ENCODE data around the gene ATP6V0A1.
"Not testable (repeated sequence)": the region's sequence is repeated elsewhere in the genome, so short reads cannot be mapped to it uniquely, and the experiment has no call there.

The ATP6V0A1 gene

GRCh38 chr17:42477824-42478223 lies 19.1 kb downstream of the ATP6V0A1 start:
- not testable (repeated sequence) for DNase-seq

GRCh38 chr17:42484304-42484703 lies 25.6 kb downstream of the ATP6V0A1 start:
- DNase-seq, result no peak

- no peak for DNase-seq
Measured at GRCh38 chr17:42485680-42486079, 27.0 kb downstream of the ATP6V0A1 start.

- DNase-seq, result no peak
Measured at GRCh38 chr17:42488032-42488431, 29.4 kb downstream of the ATP6V0A1 start.

GRCh38 chr17:42493319-42493718 lies 34.6 kb downstream of the ATP6V0A1 start:
- no peak for DNase-seq

GRCh38 chr17:42494673-42495072 lies 36.0 kb downstream of the ATP6V0A1 start:
- DNase-seq, result no peak

GRCh38 chr17:42498828-42499227 lies 40.1 kb downstream of the ATP6V0A1 start:
- no peak for DNase-seq

- no peak for DNase-seq
Measured at GRCh38 chr17:42502091-42502490, 43.4 kb downstream of the ATP6V0A1 start.

GRCh38 chr17:42502926-42503325 lies 44.2 kb downstream of the ATP6V0A1 start:
- no peak for DNase-seq

GRCh38 chr17:42507671-42508070 lies 49.0 kb downstream of the ATP6V0A1 start:
- DNase-seq, result no peak

- no peak for DNase-seq
Measured at GRCh38 chr17:42508426-42509165, 49.9 kb downstream of the ATP6V0A1 start.

- DNase-seq, result no peak
Measured at GRCh38 chr17:42509409-42509808, 50.7 kb downstream of the ATP6V0A1 start.

- no peak for DNase-seq
Measured at GRCh38 chr17:42509841-42510240, 51.2 kb downstream of the ATP6V0A1 start.

- DNase-seq, result no peak
Measured at GRCh38 chr17:42512246-42512645, 53.6 kb downstream of the ATP6V0A1 start.

- no peak for DNase-seq
Measured at GRCh38 chr17:42512733-42513251, 54.1 kb downstream of the ATP6V0A1 start.

- DNase-seq, result no peak
Measured at GRCh38 chr17:42513686-42514085, 55.0 kb downstream of the ATP6V0A1 start.

- no peak for DNase-seq
Measured at GRCh38 chr17:42514279-42514678, 55.6 kb downstream of the ATP6V0A1 start.

GRCh38 chr17:42514867-42515266 lies 56.2 kb downstream of the ATP6V0A1 start:
- no peak for DNase-seq

GRCh38 chr17:42517516-42517915 lies 58.8 kb downstream of the ATP6V0A1 start:
- peak; percentile 21 to 54 (median 27) for DNase-seq

GRCh38 chr17:42518046-42518754 lies 59.5 kb downstream of the ATP6V0A1 start:
- no peak for DNase-seq

- DNase-seq, result no peak
Measured at GRCh38 chr17:42518755-42519545, 60.3 kb downstream of the ATP6V0A1 start.

GRCh38 chr17:42519546-42520491 lies 61.1 kb downstream of the ATP6V0A1 start:
- no peak for DNase-seq

Measured in NCI-H1417 (cell line).